ENCODE results near the gene CES4A.
"Not testable (repeated sequence)": the region's sequence is repeated elsewhere in the genome, so short reads cannot be mapped to it uniquely, and the experiment has no call there.

Gene CES4A

DNA sequence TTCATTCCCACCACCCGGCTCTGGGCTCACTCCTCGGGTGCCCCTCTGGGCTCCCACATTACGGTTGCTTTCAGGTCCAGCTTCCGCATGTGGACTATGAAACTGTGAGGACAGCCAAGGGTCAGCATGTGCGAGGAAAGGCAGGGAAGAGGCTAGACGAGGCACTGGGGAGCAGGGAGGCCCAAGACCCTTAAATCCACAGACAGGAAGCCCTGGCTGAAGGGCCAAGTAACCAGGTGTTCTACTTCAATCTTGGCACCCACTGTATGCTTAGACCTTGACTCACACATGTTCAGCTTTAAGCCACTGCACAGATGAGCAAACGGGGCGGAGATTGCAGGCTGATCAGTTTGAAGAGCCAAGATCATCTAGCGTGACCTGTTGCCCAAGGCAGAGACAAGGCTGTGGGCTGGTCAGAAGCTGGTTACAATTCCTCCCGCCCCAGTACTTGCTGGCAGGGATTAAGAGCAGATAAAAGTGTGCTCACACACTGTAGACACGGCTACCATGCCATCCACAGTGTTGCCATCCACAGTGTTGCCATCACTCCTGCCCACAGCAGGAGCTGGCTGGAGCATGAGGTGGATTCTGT lies at the start of gene CES4A:
TSS of gene CES4A (plus strand) at position 393 of the 592 bp plus-strand sequence. CDS start at position 577, 184 bp downstream.
- H3K4me1 ChIP-seq (ENCODE audit: control insufficient read depth in 1 of 2, insufficient read depth in 2 of 2, low read length in 2 of 2): no peaks in the 10 kb centered on the region
- H3K4me3 ChIP-seq (ENCODE audit: low read depth in 1 of 2, low read length in 2 of 2): no peak within 1 kb of the TSS
- H3K27me3 ChIP-seq (ENCODE audit: low read depth, low read length): no peaks in the 10 kb centered on the region
- H3K36me3 ChIP-seq (ENCODE audit: control insufficient read depth in 1 of 2, insufficient read depth in 2 of 2, low read length in 2 of 2): no peaks in the 10 kb centered on the region
- no peaks in the 10 kb centered on the region for H3K9me3 ChIP-seq (ENCODE audit: control insufficient read depth in 1 of 2, low read length in 2 of 2)
- H3K27ac ChIP-seq (ENCODE audit: low read length): no peak within 1 kb of the TSS

DNA sequence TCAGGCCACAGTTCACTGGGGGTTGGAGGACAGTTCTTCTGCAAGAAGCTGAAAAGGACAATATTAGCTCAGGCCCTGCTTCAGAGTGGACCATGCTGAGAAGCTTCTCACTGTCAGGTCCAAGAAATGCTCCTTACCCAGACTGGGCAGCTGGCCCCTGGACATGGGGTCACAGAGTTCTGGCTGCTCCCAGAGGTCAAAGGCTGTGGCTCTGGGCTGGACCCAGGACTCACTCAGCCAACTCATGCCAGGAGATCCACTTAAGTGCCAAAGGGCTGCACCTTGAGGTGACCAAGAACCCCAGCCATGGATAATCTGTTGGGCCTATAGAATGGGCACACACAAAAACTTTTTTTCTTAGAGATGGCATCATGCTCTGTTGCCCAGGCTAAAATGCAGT lies 49.0 kb upstream of the CES4A start:
- peaks cover 50 to 63% of the 10 kb centered on the region in 2 donors for H3K36me3 ChIP-seq (ENCODE audit: control insufficient read depth in 1 of 2, insufficient read depth in 2 of 2, low read length in 2 of 2)
- peaks cover 0 to 21% of the 10 kb centered on the region in 2 donors for H3K4me1 ChIP-seq (ENCODE audit: control insufficient read depth in 1 of 2, insufficient read depth in 2 of 2, low read length in 2 of 2)
- H3K27me3 ChIP-seq (ENCODE audit: low read depth, low read length): no peaks in the 10 kb centered on the region
- no peak overlapping the region for H3K27ac ChIP-seq (ENCODE audit: low read length)
- H3K4me3 ChIP-seq (ENCODE audit: low read depth in 1 of 2, low read length in 2 of 2): no peak overlapping the region
- H3K9me3 ChIP-seq (ENCODE audit: control insufficient read depth in 1 of 2, low read length in 2 of 2): no peaks in the 10 kb centered on the region

DNA sequence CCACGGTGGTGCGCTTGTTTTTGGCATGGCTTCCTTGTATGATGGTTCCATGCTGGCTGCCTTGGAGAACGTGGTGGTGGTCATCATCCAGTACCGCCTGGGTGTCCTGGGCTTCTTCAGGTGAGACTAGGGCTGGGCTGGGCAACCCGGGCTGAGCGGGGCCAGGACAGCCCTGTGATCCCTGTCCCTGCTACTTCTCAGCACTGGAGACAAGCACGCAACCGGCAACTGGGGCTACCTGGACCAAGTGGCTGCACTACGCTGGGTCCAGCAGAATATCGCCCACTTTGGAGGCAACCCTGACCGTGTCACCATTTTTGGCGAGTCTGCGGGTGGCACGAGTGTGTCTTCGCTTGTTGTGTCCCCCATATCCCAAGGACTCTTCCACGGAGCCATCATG lies 48.2 kb upstream of the CES4A start:
- Histone ChIP-seq H3K4me1 (ENCODE audit: control insufficient read depth in 1 of 2, insufficient read depth in 2 of 2, low read length in 2 of 2) (peaks cover 0 to 19% of the 10 kb centered on the region in 2 donors), H3K27ac (ENCODE audit: low read length) (no peak overlapping the region), H3K4me3 (ENCODE audit: low read depth in 1 of 2, low read length in 2 of 2) (no peak overlapping the region), H3K36me3 (ENCODE audit: control insufficient read depth in 1 of 2, insufficient read depth in 2 of 2, low read length in 2 of 2) (peaks cover 50 to 63% of the 10 kb centered on the region in 2 donors), H3K9me3 (ENCODE audit: control insufficient read depth in 1 of 2, low read length in 2 of 2) (no peaks in the 10 kb centered on the region), H3K27me3 (ENCODE audit: low read depth, low read length) (no peaks in the 10 kb centered on the region)

DNA sequence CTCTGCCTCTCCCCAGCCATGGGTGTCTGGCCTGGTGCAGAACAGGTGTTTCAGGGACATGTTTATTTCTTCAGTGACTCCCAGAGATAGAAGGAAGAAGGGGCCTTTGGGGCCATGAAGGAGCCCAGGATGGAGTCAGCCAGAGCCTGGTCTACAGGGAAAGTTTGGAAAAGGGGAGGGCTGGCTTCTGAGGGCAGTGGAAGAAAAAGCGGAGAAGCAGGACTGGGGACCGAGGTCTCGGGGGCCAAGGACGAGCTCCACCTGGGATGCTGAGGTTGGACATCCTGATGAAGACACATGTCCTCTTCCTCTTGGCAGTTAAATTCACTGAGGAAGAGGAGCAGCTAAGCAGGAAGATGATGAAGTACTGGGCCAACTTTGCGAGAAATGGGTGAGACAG lies 45.4 kb upstream of the CES4A start:
- H3K27ac ChIP-seq (ENCODE audit: low read length): no peak overlapping the region
- H3K36me3 ChIP-seq (ENCODE audit: control insufficient read depth in 1 of 2, insufficient read depth in 2 of 2, low read length in 2 of 2): peaks cover 49 to 60% of the 10 kb centered on the region in 2 donors
- no peaks in the 10 kb centered on the region for H3K9me3 ChIP-seq (ENCODE audit: control insufficient read depth in 1 of 2, low read length in 2 of 2)
- no peaks in the 10 kb centered on the region for H3K4me1 ChIP-seq (ENCODE audit: control insufficient read depth in 1 of 2, insufficient read depth in 2 of 2, low read length in 2 of 2)
- no peak overlapping the region for H3K4me3 ChIP-seq (ENCODE audit: low read depth in 1 of 2, low read length in 2 of 2)
- H3K27me3 ChIP-seq (ENCODE audit: low read depth, low read length): no peaks in the 10 kb centered on the region

DNA sequence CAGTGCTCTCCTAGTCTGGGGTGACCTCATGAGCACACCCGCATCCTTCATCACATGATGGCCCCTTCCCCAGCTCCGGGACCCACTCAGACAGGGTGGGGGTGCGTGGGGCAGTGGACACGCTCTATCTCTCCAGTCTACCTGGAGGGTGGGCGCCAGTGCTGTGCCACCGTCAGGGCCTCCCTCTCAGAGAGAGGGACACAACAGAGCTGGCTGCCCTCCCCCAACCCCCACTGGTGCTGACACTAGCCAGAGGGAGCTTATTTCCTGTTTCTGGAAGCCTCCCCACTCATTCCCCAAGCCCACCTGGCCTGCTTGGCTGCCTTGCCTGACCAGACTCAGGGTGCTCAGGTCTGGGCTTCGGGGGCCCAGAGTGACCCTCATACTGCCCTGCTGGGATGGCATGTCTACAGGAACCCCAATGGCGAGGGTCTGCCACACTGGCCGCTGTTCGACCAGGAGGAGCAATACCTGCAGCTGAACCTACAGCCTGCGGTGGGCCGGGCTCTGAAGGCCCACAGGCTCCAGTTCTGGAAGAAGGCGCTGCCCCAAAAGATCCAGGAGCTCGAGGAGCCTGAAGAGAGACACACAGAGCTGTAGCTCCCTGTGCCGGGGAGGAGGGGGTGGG lies 44.8 kb upstream of the CES4A start:
- no peaks in the 10 kb centered on the region for H3K9me3 ChIP-seq (ENCODE audit: control insufficient read depth in 1 of 2, low read length in 2 of 2)
- peaks cover 43 to 55% of the 10 kb centered on the region in 2 donors for H3K36me3 ChIP-seq (ENCODE audit: control insufficient read depth in 1 of 2, insufficient read depth in 2 of 2, low read length in 2 of 2)
- H3K27ac ChIP-seq (ENCODE audit: low read length): no peak overlapping the region
- peaks cover 0 to 1% of the 10 kb centered on the region in 2 donors for H3K4me1 ChIP-seq (ENCODE audit: control insufficient read depth in 1 of 2, insufficient read depth in 2 of 2, low read length in 2 of 2)
- H3K27me3 ChIP-seq (ENCODE audit: low read depth, low read length): no peaks in the 10 kb centered on the region
- H3K4me3 ChIP-seq (ENCODE audit: low read depth in 1 of 2, low read length in 2 of 2): no peak overlapping the region

DNA sequence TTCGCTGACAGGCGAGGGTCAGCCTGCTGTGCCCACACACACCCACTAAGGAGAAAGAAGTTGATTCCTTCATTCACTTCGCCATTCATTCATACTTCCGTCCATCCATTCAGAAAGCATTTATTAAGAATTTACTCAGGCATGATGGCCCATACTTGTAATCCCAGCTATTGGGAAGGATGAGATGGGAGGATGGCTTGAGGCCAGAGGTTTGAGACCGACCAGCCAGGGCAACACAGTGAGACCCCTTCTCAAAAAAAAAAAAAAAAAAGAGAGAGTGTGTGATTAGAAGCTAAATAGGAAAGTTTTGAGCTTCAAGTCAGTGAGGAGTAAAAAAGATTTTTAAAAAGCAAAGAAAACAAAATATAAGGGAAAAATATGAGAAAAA lies 44.3 kb upstream of the CES4A start:
- H3K9me3 ChIP-seq (ENCODE audit: control insufficient read depth in 1 of 2, low read length in 2 of 2): no peaks in the 10 kb centered on the region
- no peak overlapping the region for H3K27ac ChIP-seq (ENCODE audit: low read length)
- peaks cover 0 to 6% of the 10 kb centered on the region in 2 donors for H3K4me1 ChIP-seq (ENCODE audit: control insufficient read depth in 1 of 2, insufficient read depth in 2 of 2, low read length in 2 of 2)
- H3K27me3 ChIP-seq (ENCODE audit: low read depth, low read length): no peaks in the 10 kb centered on the region
- peaks cover 43 to 51% of the 10 kb centered on the region in 2 donors for H3K36me3 ChIP-seq (ENCODE audit: control insufficient read depth in 1 of 2, insufficient read depth in 2 of 2, low read length in 2 of 2)
- H3K4me3 ChIP-seq (ENCODE audit: low read depth in 1 of 2, low read length in 2 of 2): no peak overlapping the region

DNA sequence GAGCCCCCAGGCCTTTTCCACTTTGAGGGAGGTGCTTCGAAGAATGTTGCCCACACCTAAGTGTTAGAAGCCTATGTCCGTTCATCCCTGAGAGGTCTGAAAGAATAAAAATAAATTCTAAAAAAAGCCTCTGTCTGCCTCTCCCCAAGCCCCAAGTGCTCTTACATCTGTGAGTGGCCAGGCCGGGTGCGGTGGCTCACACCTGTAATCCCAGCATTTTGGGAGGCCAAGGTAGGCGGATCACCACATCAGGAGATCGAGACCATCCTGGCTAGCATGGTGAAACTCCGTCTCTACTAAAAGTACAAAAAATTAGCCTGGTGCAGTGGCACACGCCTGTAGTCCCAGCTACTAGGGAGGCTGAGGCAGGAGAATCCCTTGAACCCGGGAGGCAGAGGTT lies 43.4 kb upstream of the CES4A start:
- peaks cover 34 to 42% of the 10 kb centered on the region in 2 donors for H3K36me3 ChIP-seq (ENCODE audit: control insufficient read depth in 1 of 2, insufficient read depth in 2 of 2, low read length in 2 of 2)
- not testable (repeated sequence) for H3K27ac ChIP-seq (ENCODE audit: low read length)

DNA sequence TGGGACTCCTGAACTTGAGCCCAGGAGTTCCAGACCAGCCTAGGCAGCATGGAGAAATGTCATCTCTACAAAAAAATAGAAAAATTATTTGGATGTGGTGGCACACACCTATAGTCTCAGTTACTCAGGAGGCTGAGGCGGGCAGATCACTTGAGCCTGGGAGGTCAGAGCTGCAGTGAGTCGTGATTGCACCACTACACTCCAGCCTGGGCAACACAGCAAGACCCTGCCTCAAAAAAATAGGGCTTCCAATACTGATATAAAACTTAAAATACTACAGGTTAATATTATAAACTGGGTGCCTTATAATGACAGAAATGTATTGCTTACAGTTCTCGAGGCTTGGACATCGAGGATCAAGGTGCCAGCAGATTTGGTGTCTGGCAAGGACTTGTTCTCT lies 42.5 kb upstream of the CES4A start:
- no peaks in the 10 kb centered on the region for H3K9me3 ChIP-seq (ENCODE audit: control insufficient read depth in 1 of 2, low read length in 2 of 2)
- H3K27me3 ChIP-seq (ENCODE audit: low read depth, low read length): no peaks in the 10 kb centered on the region
- peaks cover 0 to 8% of the 10 kb centered on the region in 2 donors for H3K4me1 ChIP-seq (ENCODE audit: control insufficient read depth in 1 of 2, insufficient read depth in 2 of 2, low read length in 2 of 2)
- H3K27ac ChIP-seq (ENCODE audit: low read length): no peak overlapping the region
- H3K4me3 ChIP-seq (ENCODE audit: low read depth in 1 of 2, low read length in 2 of 2): no peak overlapping the region
- peaks cover 25 to 32% of the 10 kb centered on the region in 2 donors for H3K36me3 ChIP-seq (ENCODE audit: control insufficient read depth in 1 of 2, insufficient read depth in 2 of 2, low read length in 2 of 2)

More for the DNA sequence above, 43.4 kb upstream of the CES4A start:
- not testable (repeated sequence) for H3K4me1 ChIP-seq (ENCODE audit: control insufficient read depth in 1 of 2, insufficient read depth in 2 of 2, low read length in 2 of 2); H3K4me3 ChIP-seq (ENCODE audit: low read depth in 1 of 2, low read length in 2 of 2); H3K9me3 ChIP-seq (ENCODE audit: control insufficient read depth in 1 of 2, low read length in 2 of 2); H3K27me3 ChIP-seq (ENCODE audit: low read depth, low read length)

DNA sequence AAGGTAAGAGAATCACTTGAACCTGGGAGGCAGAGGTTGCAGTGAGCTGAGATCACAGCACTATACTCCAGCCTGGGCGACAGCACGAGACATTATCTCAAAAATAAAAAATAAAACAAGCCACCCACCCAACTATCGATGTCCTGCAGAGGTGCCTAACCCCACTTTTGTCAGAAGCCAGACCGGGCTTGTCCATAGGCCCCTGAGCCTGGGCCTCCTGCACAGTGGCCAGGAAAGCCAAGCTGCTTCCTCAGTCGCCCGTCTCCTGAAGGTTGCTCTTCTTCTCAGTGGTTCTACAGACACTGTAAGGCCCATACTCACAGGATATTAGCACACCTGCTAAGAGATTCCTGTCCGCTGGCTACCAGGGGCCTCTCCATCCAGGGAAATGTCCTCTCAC lies 41.8 kb upstream of the CES4A start:
- Histone ChIP-seq H3K27me3 (ENCODE audit: low read depth, low read length) (no peaks in the 10 kb centered on the region), H3K9me3 (ENCODE audit: control insufficient read depth in 1 of 2, low read length in 2 of 2) (peaks cover 0 to 4% of the 10 kb centered on the region in 2 donors), H3K4me3 (ENCODE audit: low read depth in 1 of 2, low read length in 2 of 2) (no peak overlapping the region), H3K4me1 (ENCODE audit: control insufficient read depth in 1 of 2, insufficient read depth in 2 of 2, low read length in 2 of 2) (peaks cover 0 to 8% of the 10 kb centered on the region in 2 donors), H3K27ac (ENCODE audit: low read length) (no peak overlapping the region), H3K36me3 (ENCODE audit: control insufficient read depth in 1 of 2, insufficient read depth in 2 of 2, low read length in 2 of 2) (peaks cover 19 to 26% of the 10 kb centered on the region in 2 donors)

DNA sequence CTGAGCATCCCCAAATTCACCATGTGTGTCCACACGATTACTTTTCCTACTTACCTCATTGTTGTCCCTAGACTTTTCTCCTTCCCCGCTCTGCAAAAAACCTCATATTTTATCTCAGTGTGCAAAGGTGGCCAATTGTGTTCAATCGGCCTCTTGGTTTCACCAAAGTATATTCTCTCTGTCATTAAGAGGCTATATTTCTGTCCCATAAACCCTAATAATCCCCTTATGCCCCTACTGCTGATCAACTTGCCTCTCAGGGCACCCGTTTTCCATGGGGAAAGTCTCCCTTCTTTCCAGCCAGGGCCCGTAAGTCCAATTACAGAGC lies 41.5 kb upstream of the CES4A start:
- Histone ChIP-seq H3K27me3 (ENCODE audit: low read depth, low read length) (no peaks in the 10 kb centered on the region), H3K4me1 (ENCODE audit: control insufficient read depth in 1 of 2, insufficient read depth in 2 of 2, low read length in 2 of 2) (peaks cover 0 to 8% of the 10 kb centered on the region in 2 donors), H3K27ac (ENCODE audit: low read length) (no peak overlapping the region), H3K36me3 (ENCODE audit: control insufficient read depth in 1 of 2, insufficient read depth in 2 of 2, low read length in 2 of 2) (peaks cover 15 to 22% of the 10 kb centered on the region in 2 donors), H3K4me3 (ENCODE audit: low read depth in 1 of 2, low read length in 2 of 2) (no peak overlapping the region), H3K9me3 (ENCODE audit: control insufficient read depth in 1 of 2, low read length in 2 of 2) (peaks cover 0 to 7% of the 10 kb centered on the region in 2 donors)

DNA sequence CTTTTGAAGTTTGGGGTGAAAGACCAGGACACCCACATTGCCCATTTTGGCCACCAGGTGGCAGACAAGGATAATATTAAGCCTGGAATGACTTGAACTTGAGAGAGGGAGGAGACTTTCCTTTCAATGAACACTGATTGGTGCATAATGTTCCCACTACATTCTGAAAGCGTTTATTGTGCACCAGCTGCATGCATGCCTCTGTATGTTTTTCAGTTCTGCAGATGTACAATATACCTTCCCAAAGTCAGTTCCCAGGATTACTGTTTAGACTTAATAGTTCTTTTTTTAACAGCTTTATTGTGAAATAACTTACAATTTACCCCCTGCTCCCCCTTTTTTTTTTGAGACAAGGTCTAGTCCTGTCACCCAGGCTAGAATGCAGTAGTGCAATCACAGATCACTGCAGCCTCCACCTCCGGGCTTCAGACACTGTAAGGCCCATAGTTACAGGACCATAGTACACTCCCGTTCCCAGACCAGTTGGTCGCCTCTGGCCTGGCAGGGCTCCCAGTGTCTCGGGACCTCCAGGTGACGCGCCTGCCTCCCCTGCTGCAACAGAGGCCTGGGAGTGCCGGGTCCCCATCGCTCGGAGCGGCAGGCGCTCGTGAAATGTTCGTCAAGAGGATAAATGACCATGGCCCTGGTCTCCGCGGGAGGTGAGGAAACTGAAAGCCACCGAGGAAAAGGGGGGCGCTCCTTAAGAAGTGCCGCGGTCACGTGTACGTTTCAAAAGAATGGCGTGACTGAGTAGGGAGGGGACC lies 40.9 kb upstream of the CES4A start:
- H3K4me3 ChIP-seq (ENCODE audit: low read depth in 1 of 2, low read length in 2 of 2): peak overlapping the region; percentile 55 to 69
- H3K27ac ChIP-seq (ENCODE audit: low read length): no peak overlapping the region
- peaks cover 0 to 8% of the 10 kb centered on the region in 2 donors for H3K4me1 ChIP-seq (ENCODE audit: control insufficient read depth in 1 of 2, insufficient read depth in 2 of 2, low read length in 2 of 2)
- no peaks in the 10 kb centered on the region for H3K27me3 ChIP-seq (ENCODE audit: low read depth, low read length)
- peaks cover 9 to 17% of the 10 kb centered on the region in 2 donors for H3K36me3 ChIP-seq (ENCODE audit: control insufficient read depth in 1 of 2, insufficient read depth in 2 of 2, low read length in 2 of 2)
- H3K9me3 ChIP-seq (ENCODE audit: control insufficient read depth in 1 of 2, low read length in 2 of 2): peaks cover 0 to 7% of the 10 kb centered on the region in 2 donors
